ENCODE measurements around the gene CLCN7. TPM values are rescaled to one million over a fixed set of nuclear protein-coding genes. Genes with fewer than 3 reads are reported as not detected.

CLCN7 gene
- total and polyA plus RNA-seq, 2 of the 8 experiments (the other 6 are each of a cell fraction or from before 2014, with no cell fraction given), result 38.6 to 81.5 TPM

DNA sequence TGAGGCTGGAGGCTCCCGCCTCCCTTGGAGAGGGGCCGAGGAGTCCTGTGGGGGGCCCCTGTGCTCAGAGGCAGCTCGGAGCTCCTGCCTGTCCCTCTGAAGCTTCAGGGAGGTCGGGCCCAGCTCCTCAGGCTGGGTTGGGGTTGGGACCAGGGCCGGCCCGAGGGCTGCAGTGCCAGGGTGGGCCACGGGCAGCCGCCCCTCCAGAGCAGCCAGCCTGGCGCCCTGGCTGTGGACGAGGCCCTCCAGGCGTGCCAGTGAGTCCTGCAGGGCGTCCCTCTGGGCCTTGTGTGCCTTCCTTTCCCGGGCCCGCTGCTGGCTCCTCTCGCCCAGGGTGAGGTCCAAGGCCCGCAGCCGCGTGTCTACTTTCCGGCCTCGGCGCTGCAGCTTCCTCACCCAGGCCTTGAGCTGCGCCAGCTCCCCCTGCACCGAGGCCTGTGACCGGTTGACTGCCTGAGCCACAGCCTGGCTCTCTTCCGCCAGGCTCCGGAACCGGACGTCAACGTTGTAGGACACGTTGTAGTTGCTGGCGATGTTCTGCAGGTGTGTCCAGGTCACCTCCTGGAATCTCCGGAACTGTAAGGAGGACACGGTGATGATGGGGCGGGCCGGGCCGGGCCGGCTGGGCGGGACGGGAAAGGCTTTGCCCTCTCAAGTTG, 12.7 kb upstream of the CLCN7 start:
- H2BK15ac ChIP-seq (ENCODE audit: low read length), result no peak overlapping the region
- no peak overlapping the region for H3K27ac ChIP-seq (ENCODE audit: low read depth, low read length)
- no peak overlapping the region for H4K91ac ChIP-seq (replicated peaks; ENCODE audit: insufficient read length, low read length)
- no peak overlapping the region for H2BK20ac ChIP-seq (ENCODE audit: low read length)
- no peaks in the 10 kb centered on the region for H3K36me3 ChIP-seq (ENCODE audit: control insufficient read depth in 2 of 4, insufficient read depth in 4 of 4, low read length in 3 of 4)
- H3K23ac ChIP-seq (ENCODE audit: insufficient read length), result no peak overlapping the region
- no peak overlapping the region for H3K18ac ChIP-seq (ENCODE audit: extremely low read depth, low read length)
- no peak overlapping the region for H3K4ac ChIP-seq (replicated peaks; ENCODE audit: insufficient read length, low read depth, low read length)
- H3K56ac ChIP-seq (replicated peaks; ENCODE audit: insufficient read length, low read depth, low read length), result no peak overlapping the region
- H2AFZ ChIP-seq (ENCODE audit: low read length), result no peak overlapping the region
- no peaks in the 10 kb centered on the region for H4K20me1 ChIP-seq (replicated peaks in 1 of 2; ENCODE audit: control insufficient read depth in 1 of 2, insufficient read depth in 2 of 2, low read length in 2 of 2)
- no peak overlapping the region for H2BK5ac ChIP-seq (ENCODE audit: low read depth, low read length)
- peaks cover 0 to 5% (median 0%) of the 10 kb centered on the region in 4 experiments; a peak in 1 of 7 replicates for H3K27me3 ChIP-seq (replicated peaks in 1 of 4; ENCODE audit: control insufficient read depth in 3 of 4, extremely low read depth in 1 of 4, insufficient read depth in 3 of 4, low read length in 3 of 4)
- H3K9ac ChIP-seq (replicated peaks in 1 of 4; ENCODE audit: extremely low read depth in 1 of 4, low read depth in 3 of 4, low read length in 3 of 4), result no peak overlapping the region
- peak in 1 of 2 experiments; percentile 41 for DNase-seq (ENCODE audit: low read depth in 1 of 2, low spot score in 2 of 2)
- FAIRE-seq, result no peak
- H3K23me2 ChIP-seq (ENCODE audit: low read depth, low read length), result no peaks in the 10 kb centered on the region
- H3K9me3 ChIP-seq (ENCODE audit: insufficient read depth in 2 of 2, low read depth in 1 of 2, low read length in 1 of 2), result no peaks in the 10 kb centered on the region; a peak in 1 of 4 replicates
- H2AK5ac ChIP-seq (ENCODE audit: low read depth, low read length), result no peak overlapping the region
- no peak overlapping the region for H3K4me3 ChIP-seq (ENCODE audit: extremely low read depth in 1 of 4, insufficient read depth in 2 of 4, low read depth in 3 of 4, low read length in 4 of 4)
- no peaks in the 10 kb centered on the region for H3K79me1 ChIP-seq (ENCODE audit: low read depth, low read length)
- 93% methylated on average over 28 of the region's 39 CpGs; no CpG with 5 or more reads in 1 of the 2 experiments for WGBS, 2 experiments (ENCODE audit: extremely low coverage in 1 of 2, insufficient coverage in 1 of 2, insufficient read length in 1 of 2, insufficient replicate concordance in 2 of 2, low coverage in 1 of 2, low lambda C conversion rate in 2 of 2, missing lambda C conversion rate in 1 of 2)
- no peaks in the 10 kb centered on the region for H3K79me2 ChIP-seq (ENCODE audit: control insufficient read depth in 1 of 2, insufficient read depth in 2 of 2, low read length in 2 of 2)
- CTCF ChIA-PET (ENCODE audit: partially characterized antibody), result interaction anchor here (0.9 to 1.2 kb wide), 3 partner anchors 24 to 106 kb away, joined by 3 to 5 read pairs (median 3); no protein-coding TSS in a partner anchor
- TF ChIP-seq RNF2 (IDR thresholded peaks at IDR 0.05; ENCODE audit: borderline replicate concordance, low read depth, low read length, missing control alignments, poor library complexity, severe bottlenecking) (no peak), CHD1 (IDR thresholded peaks at IDR 0.05; ENCODE audit: low read depth, low read length) (no peak)
- no peak overlapping the region for H3K14ac ChIP-seq (ENCODE audit: insufficient read length)
- H2BK120ac ChIP-seq (replicated peaks; ENCODE audit: low read depth, low read length), result no peak overlapping the region
- POLR2A ChIA-PET (ENCODE audit: partially characterized antibody), result interaction anchor here (0.6 to 2.0 kb wide), 5 partner anchors 10 to 295 kb away, joined by 3 to 8 read pairs (median 4); partner anchors contain the start of genes NUBP2, SPSB3 and UQCC4
- no peak overlapping the region for H2BK12ac ChIP-seq (ENCODE audit: low read depth, low read length)
- H3K4me2 ChIP-seq (ENCODE audit: insufficient read depth in 1 of 2, low read depth in 2 of 2, low read length in 2 of 2), result no peak overlapping the region
- no peaks in the 10 kb centered on the region for H3K4me1 ChIP-seq (replicated peaks in 1 of 4; ENCODE audit: control insufficient read depth in 3 of 4, insufficient read depth in 4 of 4, low read length in 3 of 4)
- no peak overlapping the region for H4K5ac ChIP-seq (ENCODE audit: insufficient read length, low read depth, low read length)
- peak overlapping the region; percentile 92; the same call in 1 of the 2 replicates for H4K8ac ChIP-seq (ENCODE audit: extremely low read depth, insufficient read depth, low read length)
